Measurements from ENCODE around the gene UBE2F. TPM values are rescaled to one million over a fixed set of nuclear protein-coding genes. Genes with fewer than 3 reads are reported as not detected.
"Not testable (repeated sequence)": the region's sequence is repeated elsewhere in the genome, so short reads cannot be mapped to it uniquely, and the experiment has no call there.

UBE2F gene
- total RNA-seq, 1 experiment from 2014 or later, result 103 TPM

DNA sequence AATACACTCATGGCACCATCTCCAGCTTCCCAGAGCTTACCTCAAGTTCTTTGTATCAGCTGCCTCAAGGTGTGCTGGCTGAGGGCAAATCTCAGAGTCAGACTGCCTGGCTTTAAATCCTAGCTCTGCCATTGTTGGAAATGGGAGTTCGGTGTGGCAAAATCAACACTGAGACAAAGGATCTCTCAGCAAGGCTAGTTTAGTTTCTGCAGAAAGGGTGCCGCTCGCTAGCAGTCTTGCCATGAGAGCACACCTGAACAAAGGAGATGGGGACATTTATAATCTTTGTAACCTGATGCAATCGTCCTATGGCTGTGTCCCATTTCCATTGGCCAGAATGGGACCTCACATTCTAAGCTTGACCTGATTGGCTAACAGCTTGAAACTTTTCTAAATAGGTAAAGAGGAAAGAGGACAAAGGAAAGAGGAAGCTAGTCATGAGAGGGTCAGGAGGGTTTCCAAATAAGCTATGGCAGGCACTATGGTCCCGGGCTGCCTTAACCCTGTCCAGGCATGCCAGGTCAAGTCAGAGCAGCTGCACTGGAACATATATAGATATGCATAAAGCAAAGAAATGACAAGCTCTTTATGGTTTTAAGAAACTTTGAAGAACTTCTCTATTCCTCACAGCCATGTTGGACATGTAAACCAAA is 4.3 kb upstream of the UBE2F start:
- DNase-seq, result peak in 1 of 2 experiments; percentile 28
- H3K4me3 ChIP-seq, result no peak overlapping the region
- no peaks in the 10 kb centered on the region for H3K9me2 ChIP-seq (ENCODE audit: insufficient read depth)
- H3K27me3 ChIP-seq (ENCODE audit: insufficient read depth, low read depth), result no peaks in the 10 kb centered on the region
- no TSS peak for BruUV-seq (replicated peaks)
- no peak overlapping the region for H2AFZ ChIP-seq
- intact Hi-C loops (cut with micrococcal nuclease; ENCODE audit: unreplicated experiment), result no loop called here
- ChIA-PET POLR2A (ENCODE audit: unreplicated experiment) (no interaction called here), CTCF (no interaction called here)
- H3K4me2 ChIP-seq, result no peak overlapping the region
- peaks cover 3% of the 10 kb centered on the region for H3K79me2 ChIP-seq (ENCODE audit: low read depth)
- H4K20me1 ChIP-seq (ENCODE audit: insufficient read depth), result no peaks in the 10 kb centered on the region
- no peaks in the 10 kb centered on the region for H3K36me3 ChIP-seq (ENCODE audit: low read depth)
- peaks cover 25% of the 10 kb centered on the region for H3K4me1 ChIP-seq (replicated peaks; ENCODE audit: insufficient read depth)
- no peak overlapping the region for H3K27ac ChIP-seq
- H3F3A ChIP-seq (ENCODE audit: insufficient read depth, low read depth), result peaks cover 28% of the 10 kb centered on the region
- no peak for TF ChIP-seq EZH2 (IDR thresholded peaks at IDR 0.05; ENCODE audit: low read depth)
- TF ChIP-seq, protein P1, sequence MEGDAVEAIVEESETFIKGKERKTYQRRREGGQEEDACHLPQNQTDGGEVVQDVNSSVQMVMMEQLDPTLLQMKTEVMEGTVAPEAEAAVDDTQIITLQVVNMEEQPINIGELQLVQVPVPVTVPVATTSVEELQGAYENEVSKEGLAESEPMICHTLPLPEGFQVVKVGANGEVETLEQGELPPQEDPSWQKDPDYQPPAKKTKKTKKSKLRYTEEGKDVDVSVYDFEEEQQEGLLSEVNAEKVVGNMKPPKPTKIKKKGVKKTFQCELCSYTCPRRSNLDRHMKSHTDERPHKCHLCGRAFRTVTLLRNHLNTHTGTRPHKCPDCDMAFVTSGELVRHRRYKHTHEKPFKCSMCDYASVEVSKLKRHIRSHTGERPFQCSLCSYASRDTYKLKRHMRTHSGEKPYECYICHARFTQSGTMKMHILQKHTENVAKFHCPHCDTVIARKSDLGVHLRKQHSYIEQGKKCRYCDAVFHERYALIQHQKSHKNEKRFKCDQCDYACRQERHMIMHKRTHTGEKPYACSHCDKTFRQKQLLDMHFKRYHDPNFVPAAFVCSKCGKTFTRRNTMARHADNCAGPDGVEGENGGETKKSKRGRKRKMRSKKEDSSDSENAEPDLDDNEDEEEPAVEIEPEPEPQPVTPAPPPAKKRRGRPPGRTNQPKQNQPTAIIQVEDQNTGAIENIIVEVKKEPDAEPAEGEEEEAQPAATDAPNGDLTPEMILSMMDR (conservative IDR thresholded peaks at IDR 0.05), result no peak
- peaks cover 26% of the 10 kb centered on the region for H3K9me3 ChIP-seq (ENCODE audit: insufficient read depth, low read depth)

DNA sequence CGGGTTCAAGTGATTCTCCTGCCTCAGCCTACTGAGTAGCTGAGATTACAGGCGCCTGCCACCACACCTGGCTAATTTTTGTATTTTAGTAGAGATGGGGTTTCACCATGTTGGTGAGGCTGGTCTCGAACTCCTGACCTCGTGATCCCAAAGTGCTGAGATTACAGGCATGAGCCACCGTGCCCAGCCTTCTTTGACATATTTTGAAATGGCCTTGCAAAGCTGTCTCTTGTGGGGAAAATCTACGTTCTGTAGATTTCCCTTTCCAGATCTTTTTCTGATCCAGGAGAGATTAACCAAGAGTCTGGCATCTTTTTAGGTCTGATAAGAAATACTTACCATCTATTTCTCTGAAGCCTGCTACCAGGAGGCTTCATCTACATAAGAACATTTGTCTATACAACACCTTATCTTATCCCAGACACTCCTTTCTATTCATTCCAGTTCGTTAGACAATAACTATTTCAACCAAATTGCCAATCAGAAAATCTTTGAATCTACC is 3.3 kb upstream of the UBE2F start:
- H4K20me1 ChIP-seq (ENCODE audit: insufficient read depth); BruUV-seq (replicated peaks); POLR2A ChIA-PET (ENCODE audit: unreplicated experiment); H3K4me3 ChIP-seq; H3K4me2 ChIP-seq; CTCF ChIA-PET; H3K27me3 ChIP-seq (ENCODE audit: insufficient read depth, low read depth); intact Hi-C loops (cut with micrococcal nuclease; ENCODE audit: unreplicated experiment); H3K9me2 ChIP-seq (ENCODE audit: insufficient read depth); H2AFZ ChIP-seq; H3K36me3 ChIP-seq (ENCODE audit: low read depth): not testable (repeated sequence)
- peaks cover 26% of the 10 kb centered on the region for H3K9me3 ChIP-seq (ENCODE audit: insufficient read depth, low read depth)
- peaks cover 33% of the 10 kb centered on the region for H3F3A ChIP-seq (ENCODE audit: insufficient read depth, low read depth)
- DNase-seq, result peak in 1 of 2 experiments; percentile 34
- peak overlapping the region; percentile 91 for H3K27ac ChIP-seq
- H3K4me1 ChIP-seq (replicated peaks; ENCODE audit: insufficient read depth), result peaks cover 35% of the 10 kb centered on the region
- H3K79me2 ChIP-seq (ENCODE audit: low read depth), result peaks cover 13% of the 10 kb centered on the region

DNA sequence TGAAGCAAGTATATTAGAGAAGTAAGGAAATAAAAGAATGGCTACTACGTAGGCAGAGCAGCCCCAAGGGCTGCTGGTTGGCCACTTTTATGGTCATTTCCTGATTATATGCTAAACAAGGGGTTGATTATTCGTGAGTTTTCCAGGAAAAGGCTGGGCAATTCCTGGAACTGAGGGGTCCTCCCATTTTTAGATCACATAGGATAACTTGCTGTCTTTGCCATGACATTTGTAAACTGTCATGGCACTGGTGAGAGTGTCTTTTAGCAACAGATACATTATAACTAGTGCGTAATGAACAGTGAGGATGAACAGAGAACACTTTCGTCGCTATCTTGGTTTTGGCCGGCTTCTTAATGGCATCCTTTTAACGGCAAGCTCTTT is 2.6 kb upstream of the UBE2F start:
- Histone ChIP-seq H3K4me1 (replicated peaks; ENCODE audit: insufficient read depth) (peaks cover 42% of the 10 kb centered on the region), H2AFZ (peak overlapping the region; percentile 55), H4K20me1 (ENCODE audit: insufficient read depth) (peaks cover 16% of the 10 kb centered on the region), H3F3A (ENCODE audit: insufficient read depth, low read depth) (peaks cover 33% of the 10 kb centered on the region), H3K79me2 (ENCODE audit: low read depth) (peaks cover 19% of the 10 kb centered on the region), H3K9me2 (ENCODE audit: insufficient read depth) (no peaks in the 10 kb centered on the region), H3K4me2 (peak overlapping the region; percentile 90; the same call in 1 of the 2 replicates), H3K36me3 (ENCODE audit: low read depth) (no peaks in the 10 kb centered on the region), H3K9me3 (ENCODE audit: insufficient read depth, low read depth) (peaks cover 26% of the 10 kb centered on the region), H3K27me3 (ENCODE audit: insufficient read depth, low read depth) (no peaks in the 10 kb centered on the region), H3K4me3 (no peak overlapping the region), H3K27ac (peak overlapping the region; percentile 91)
- no peak for DNase-seq
- intact Hi-C loops (cut with micrococcal nuclease; ENCODE audit: unreplicated experiment), result no loop called here
- BruUV-seq (replicated peaks), result no TSS peak
- TF ChIP-seq EZH2 (IDR thresholded peaks at IDR 0.05; ENCODE audit: low read depth), result no peak
- TF ChIP-seq, protein P1 (conservative IDR thresholded peaks at IDR 0.05), result no peak
- CTCF ChIA-PET, result no interaction called here
- POLR2A ChIA-PET (ENCODE audit: unreplicated experiment), result no interaction called here
